ENCODE data around the gene PLA2G2A. TPM values are rescaled to one million over a fixed set of nuclear protein-coding genes. Genes with fewer than 3 reads are reported as not detected.

PLA2G2A gene
- total RNA-seq, 1 experiment from 2014 or later = 1.2 TPM

DNA sequence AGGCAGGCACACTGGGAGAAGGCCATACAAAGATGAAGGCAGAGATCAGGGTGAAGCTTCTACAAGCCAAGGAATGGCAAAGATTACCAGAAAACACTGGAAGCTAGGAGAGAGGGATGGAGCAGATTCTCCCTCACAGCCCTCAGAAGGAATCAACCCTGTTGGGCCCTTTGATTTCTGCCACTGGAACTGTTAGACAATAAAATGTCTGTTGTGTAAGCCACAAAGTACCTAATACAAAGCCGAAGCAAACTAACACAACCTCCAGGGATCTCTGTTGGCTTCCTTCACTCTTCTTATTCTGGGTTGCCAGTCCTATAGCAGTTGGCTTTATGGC is 1.7 kb upstream of the PLA2G2A start (continued):
- TF ChIP-seq, protein P1, sequence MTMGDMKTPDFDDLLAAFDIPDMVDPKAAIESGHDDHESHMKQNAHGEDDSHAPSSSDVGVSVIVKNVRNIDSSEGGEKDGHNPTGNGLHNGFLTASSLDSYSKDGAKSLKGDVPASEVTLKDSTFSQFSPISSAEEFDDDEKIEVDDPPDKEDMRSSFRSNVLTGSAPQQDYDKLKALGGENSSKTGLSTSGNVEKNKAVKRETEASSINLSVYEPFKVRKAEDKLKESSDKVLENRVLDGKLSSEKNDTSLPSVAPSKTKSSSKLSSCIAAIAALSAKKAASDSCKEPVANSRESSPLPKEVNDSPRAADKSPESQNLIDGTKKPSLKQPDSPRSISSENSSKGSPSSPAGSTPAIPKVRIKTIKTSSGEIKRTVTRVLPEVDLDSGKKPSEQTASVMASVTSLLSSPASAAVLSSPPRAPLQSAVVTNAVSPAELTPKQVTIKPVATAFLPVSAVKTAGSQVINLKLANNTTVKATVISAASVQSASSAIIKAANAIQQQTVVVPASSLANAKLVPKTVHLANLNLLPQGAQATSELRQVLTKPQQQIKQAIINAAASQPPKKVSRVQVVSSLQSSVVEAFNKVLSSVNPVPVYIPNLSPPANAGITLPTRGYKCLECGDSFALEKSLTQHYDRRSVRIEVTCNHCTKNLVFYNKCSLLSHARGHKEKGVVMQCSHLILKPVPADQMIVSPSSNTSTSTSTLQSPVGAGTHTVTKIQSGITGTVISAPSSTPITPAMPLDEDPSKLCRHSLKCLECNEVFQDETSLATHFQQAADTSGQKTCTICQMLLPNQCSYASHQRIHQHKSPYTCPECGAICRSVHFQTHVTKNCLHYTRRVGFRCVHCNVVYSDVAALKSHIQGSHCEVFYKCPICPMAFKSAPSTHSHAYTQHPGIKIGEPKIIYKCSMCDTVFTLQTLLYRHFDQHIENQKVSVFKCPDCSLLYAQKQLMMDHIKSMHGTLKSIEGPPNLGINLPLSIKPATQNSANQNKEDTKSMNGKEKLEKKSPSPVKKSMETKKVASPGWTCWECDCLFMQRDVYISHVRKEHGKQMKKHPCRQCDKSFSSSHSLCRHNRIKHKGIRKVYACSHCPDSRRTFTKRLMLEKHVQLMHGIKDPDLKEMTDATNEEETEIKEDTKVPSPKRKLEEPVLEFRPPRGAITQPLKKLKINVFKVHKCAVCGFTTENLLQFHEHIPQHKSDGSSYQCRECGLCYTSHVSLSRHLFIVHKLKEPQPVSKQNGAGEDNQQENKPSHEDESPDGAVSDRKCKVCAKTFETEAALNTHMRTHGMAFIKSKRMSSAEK (CRISPR knock-in tag; IDR thresholded peaks at IDR 0.05; ENCODE audit: borderline replicate concordance) = no peak
- TF ChIP-seq, protein P2, sequence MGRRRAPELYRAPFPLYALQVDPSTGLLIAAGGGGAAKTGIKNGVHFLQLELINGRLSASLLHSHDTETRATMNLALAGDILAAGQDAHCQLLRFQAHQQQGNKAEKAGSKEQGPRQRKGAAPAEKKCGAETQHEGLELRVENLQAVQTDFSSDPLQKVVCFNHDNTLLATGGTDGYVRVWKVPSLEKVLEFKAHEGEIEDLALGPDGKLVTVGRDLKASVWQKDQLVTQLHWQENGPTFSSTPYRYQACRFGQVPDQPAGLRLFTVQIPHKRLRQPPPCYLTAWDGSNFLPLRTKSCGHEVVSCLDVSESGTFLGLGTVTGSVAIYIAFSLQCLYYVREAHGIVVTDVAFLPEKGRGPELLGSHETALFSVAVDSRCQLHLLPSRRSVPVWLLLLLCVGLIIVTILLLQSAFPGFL (CRISPR knock-in tag; IDR thresholded peaks at IDR 0.05; ENCODE audit: borderline replicate concordance) = no peak
- no peak for TF ChIP-seq FOXJ3 (CRISPR knock-in tag; IDR thresholded peaks at IDR 0.05; ENCODE audit: borderline replicate concordance)
- no peak for TF ChIP-seq SMAD3 (CRISPR knock-in tag; IDR thresholded peaks at IDR 0.05; ENCODE audit: borderline replicate concordance)
- TF ChIP-seq ZNF396 (CRISPR knock-in tag; IDR thresholded peaks at IDR 0.05; ENCODE audit: borderline replicate concordance) = no peak
- TF ChIP-seq, protein P3, sequence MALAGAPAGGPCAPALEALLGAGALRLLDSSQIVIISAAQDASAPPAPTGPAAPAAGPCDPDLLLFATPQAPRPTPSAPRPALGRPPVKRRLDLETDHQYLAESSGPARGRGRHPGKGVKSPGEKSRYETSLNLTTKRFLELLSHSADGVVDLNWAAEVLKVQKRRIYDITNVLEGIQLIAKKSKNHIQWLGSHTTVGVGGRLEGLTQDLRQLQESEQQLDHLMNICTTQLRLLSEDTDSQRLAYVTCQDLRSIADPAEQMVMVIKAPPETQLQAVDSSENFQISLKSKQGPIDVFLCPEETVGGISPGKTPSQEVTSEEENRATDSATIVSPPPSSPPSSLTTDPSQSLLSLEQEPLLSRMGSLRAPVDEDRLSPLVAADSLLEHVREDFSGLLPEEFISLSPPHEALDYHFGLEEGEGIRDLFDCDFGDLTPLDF (CRISPR knock-in tag; IDR thresholded peaks at IDR 0.05) = no peak
- TF ChIP-seq GRHL2 (CRISPR knock-in tag; IDR thresholded peaks at IDR 0.05; ENCODE audit: insufficient replicate concordance, severe bottlenecking) = no peak
- no peak for TF ChIP-seq IRF2 (CRISPR knock-in tag; IDR thresholded peaks at IDR 0.05; ENCODE audit: borderline replicate concordance, low read depth)
- no peak for TF ChIP-seq RORB (CRISPR knock-in tag; IDR thresholded peaks at IDR 0.05)
- TF ChIP-seq, protein P4, sequence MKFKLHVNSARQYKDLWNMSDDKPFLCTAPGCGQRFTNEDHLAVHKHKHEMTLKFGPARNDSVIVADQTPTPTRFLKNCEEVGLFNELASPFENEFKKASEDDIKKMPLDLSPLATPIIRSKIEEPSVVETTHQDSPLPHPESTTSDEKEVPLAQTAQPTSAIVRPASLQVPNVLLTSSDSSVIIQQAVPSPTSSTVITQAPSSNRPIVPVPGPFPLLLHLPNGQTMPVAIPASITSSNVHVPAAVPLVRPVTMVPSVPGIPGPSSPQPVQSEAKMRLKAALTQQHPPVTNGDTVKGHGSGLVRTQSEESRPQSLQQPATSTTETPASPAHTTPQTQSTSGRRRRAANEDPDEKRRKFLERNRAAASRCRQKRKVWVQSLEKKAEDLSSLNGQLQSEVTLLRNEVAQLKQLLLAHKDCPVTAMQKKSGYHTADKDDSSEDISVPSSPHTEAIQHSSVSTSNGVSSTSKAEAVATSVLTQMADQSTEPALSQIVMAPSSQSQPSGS (CRISPR knock-in tag; IDR thresholded peaks at IDR 0.05; ENCODE audit: borderline replicate concordance, low read depth) = no peak

DNA sequence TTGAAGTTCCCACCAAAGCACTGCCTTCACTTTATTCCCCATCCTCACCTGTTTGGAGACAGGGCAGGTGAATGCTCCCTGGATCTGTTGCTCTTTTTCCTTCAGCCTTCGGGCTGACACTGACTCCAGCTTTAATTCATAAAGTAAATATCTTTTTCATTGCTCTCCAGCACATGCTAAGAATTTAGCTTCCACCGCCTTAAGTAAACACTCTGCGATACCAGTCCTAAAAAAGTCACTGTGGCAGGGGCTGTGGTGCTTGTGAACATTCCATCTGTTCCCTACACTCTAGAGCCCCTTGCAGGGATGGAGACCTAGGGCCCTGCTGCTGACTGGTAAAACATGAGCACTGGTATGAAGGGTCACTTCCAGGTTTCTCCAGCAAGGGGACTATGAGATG is 896 bp upstream of the PLA2G2A start:
- Mint-ChIP-seq H3K4me3 (no peak overlapping the region), H3K4me1 (peaks cover 42% of the 10 kb centered on the region), H3K36me3 (peaks cover 16% of the 10 kb centered on the region), H3K27ac (no peak overlapping the region), H3K9me3 (peaks cover 16% of the 10 kb centered on the region), H3K27me3 (ENCODE audit: low read depth) (peaks cover 4% of the 10 kb centered on the region)
- CTCF ChIA-PET = interaction anchor here (1.0 kb wide), 1 partner anchor 11 kb away, joined by 3 read pairs; no protein-coding TSS in a partner anchor
- TF ChIP-seq, protein P5, sequence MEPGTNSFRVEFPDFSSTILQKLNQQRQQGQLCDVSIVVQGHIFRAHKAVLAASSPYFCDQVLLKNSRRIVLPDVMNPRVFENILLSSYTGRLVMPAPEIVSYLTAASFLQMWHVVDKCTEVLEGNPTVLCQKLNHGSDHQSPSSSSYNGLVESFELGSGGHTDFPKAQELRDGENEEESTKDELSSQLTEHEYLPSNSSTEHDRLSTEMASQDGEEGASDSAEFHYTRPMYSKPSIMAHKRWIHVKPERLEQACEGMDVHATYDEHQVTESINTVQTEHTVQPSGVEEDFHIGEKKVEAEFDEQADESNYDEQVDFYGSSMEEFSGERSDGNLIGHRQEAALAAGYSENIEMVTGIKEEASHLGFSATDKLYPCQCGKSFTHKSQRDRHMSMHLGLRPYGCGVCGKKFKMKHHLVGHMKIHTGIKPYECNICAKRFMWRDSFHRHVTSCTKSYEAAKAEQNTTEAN (CRISPR knock-in tag; IDR thresholded peaks at IDR 0.05) = no peak
- TF ChIP-seq, protein P4 (CRISPR knock-in tag; IDR thresholded peaks at IDR 0.05; ENCODE audit: borderline replicate concordance, low read depth) = no peak
- TF ChIP-seq TEAD4 (CRISPR knock-in tag; IDR thresholded peaks at IDR 0.05) = no peak
- TF ChIP-seq TP53 (CRISPR knock-in tag; IDR thresholded peaks at IDR 0.05) = no peak
- no peak for TF ChIP-seq OVOL2 (CRISPR knock-in tag; IDR thresholded peaks at IDR 0.05; ENCODE audit: borderline replicate concordance)
- TF ChIP-seq SP1 (CRISPR knock-in tag; conservative IDR thresholded peaks at IDR 0.05) = no peak
- TF ChIP-seq, protein P6, sequence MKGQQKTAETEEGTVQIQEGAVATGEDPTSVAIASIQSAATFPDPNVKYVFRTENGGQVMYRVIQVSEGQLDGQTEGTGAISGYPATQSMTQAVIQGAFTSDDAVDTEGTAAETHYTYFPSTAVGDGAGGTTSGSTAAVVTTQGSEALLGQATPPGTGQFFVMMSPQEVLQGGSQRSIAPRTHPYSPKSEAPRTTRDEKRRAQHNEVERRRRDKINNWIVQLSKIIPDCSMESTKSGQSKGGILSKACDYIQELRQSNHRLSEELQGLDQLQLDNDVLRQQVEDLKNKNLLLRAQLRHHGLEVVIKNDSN (CRISPR knock-in tag; IDR thresholded peaks at IDR 0.05) = no peak
- ATAC-seq = no peak
- POLR2A ChIA-PET = no interaction called here
- DNase-seq (ENCODE audit: low spot score) = no peak

Data from WTC11 (cell line).